Endothelial cell of umbilical vein (primary cell): ENCODE results near the gene ANP32B. TPM values are rescaled to one million over a fixed set of nuclear protein-coding genes. Genes with fewer than 3 reads are reported as not detected.

ENCODE experiments used
- BruUV-seq: library from RNA; stranded (reverse); fragments of 400-500 nt; replicated peaks from 2 replicates; lab custom pipeline; 2021; lab: Mats Ljungman, UMichigan
- CTCF ChIA-PET: fragments of 300-600, 350-600 bp; sonication (Branson Sonifier 250); formaldehyde crosslinking; loops from one replicate; lab custom pipeline; 2021; ENCODE audit warnings: antibody characterized with exemption, inconsistent platforms; lab: Charles Lee
- POLR2A ChIA-PET: fragments of 300-600, 350-600 bp; sonication (Branson Sonifier 250); formaldehyde crosslinking; loops from one replicate; lab custom pipeline; 2021; ENCODE audit warnings: antibody characterized with exemption, inconsistent platforms; lab: Charles Lee
- DNase-seq: peaks from one replicate; pipeline ENCODE4 v3.0.0-alpha.2; 2011; ENCODE audit warnings: low read depth, low spot score
- FAIRE-seq: peaks from 2 replicates; lab custom pipeline; 2011; peaks lifted over from hg19 to GRCh38; lab: Jason Lieb, UNC
- H2AFZ ChIP-seq: 2 replicates; pipeline ENCODE4 v1.6.0; 2012; ENCODE audit warnings: low read depth, low read length, control low read depth, inconsistent platforms
- H3K27ac ChIP-seq: 2 replicates; pipeline ENCODE4 v1.5.1; 2011; ENCODE audit warnings: low read depth, mild to moderate bottlenecking, control low read depth, low read length, moderate library complexity; ENCODE audit not compliant: insufficient read depth
- H3K27me3 ChIP-seq, 2 experiments: 2 replicates each; pipeline versions ENCODE4 v1.6.0 to v1.6.1; 2011; ENCODE audit warnings: low read length in 2 of 2, mixed read lengths in 1 of 2; ENCODE audit not compliant: control insufficient read depth in 2 of 2, insufficient read depth in 2 of 2
- H3K36me3 ChIP-seq, 2 experiments: 2 replicates in 1 of 2; 3 replicates in 1 of 2; pipeline ENCODE4 v1.5.1; 2011; ENCODE audit warnings: low read length in 2 of 2, mild to moderate bottlenecking in 1 of 2, moderate library complexity in 1 of 2; ENCODE audit not compliant: control insufficient read depth in 2 of 2, insufficient read depth in 2 of 2; ENCODE audit errors: extremely low read depth in 1 of 2
- H3K4me1 ChIP-seq: 3 replicates; pipeline ENCODE4 v1.5.1; 2011; ENCODE audit warnings: mild to moderate bottlenecking, low read length; ENCODE audit not compliant: control insufficient read depth, insufficient read depth; ENCODE audit errors: extremely low read depth
- H3K4me2 ChIP-seq: 2 replicates; pipeline ENCODE4 v1.6.1; 2011; ENCODE audit warnings: low read length, control low read depth, mixed read lengths; ENCODE audit not compliant: insufficient read depth
- H3K4me3 ChIP-seq, 3 experiments: fragments of 200-600 bp in 1 of 3; sonication (generic), shearing (Covaris generic) in 1 of 3; replicated peaks in 1 of 3; 2 replicates each; pipeline ENCODE4 v1.5.1; 2011 to 2016; ENCODE audit warnings: control low read depth in 3 of 3, low read length in 3 of 3, mild to moderate bottlenecking in 2 of 3, inconsistent platforms in 1 of 3, low read depth in 1 of 3, moderate library complexity in 1 of 3; ENCODE audit not compliant: insufficient read depth in 1 of 3
- H3K79me2 ChIP-seq: 2 replicates; pipeline ENCODE4 v1.6.0; 2012; ENCODE audit warnings: low read length, inconsistent platforms; ENCODE audit not compliant: control insufficient read depth, insufficient read depth
- H3K9ac ChIP-seq: replicated peaks from 2 replicates; pipeline ENCODE3; 2011; ENCODE audit warnings: low read length, control low read depth; ENCODE audit not compliant: insufficient read depth; ENCODE audit errors: extremely low read depth
- H3K9me1 ChIP-seq: replicated peaks from 3 replicates; pipeline ENCODE4 v1.6.0; 2011; ENCODE audit warnings: mild to moderate bottlenecking, low read length; ENCODE audit not compliant: control insufficient read depth, insufficient read depth; ENCODE audit errors: extremely low read depth
- H3K9me3 ChIP-seq: replicated peaks from 2 replicates; pipeline ENCODE4 v1.5.1; 2012; ENCODE audit warnings: low read length, inconsistent platforms; ENCODE audit not compliant: control insufficient read depth, insufficient read depth
- H4K20me1 ChIP-seq: replicated peaks from 2 replicates; pipeline ENCODE3; 2011; ENCODE audit warnings: mild to moderate bottlenecking, low read length; ENCODE audit not compliant: control insufficient read depth, insufficient read depth; ENCODE audit errors: extremely low read depth
- EZH2 ChIP-seq: IDR thresholded peaks from 2 replicates; pipeline ENCODE4 v1.6.1; 2012; ENCODE audit warnings: borderline replicate concordance, low read depth, mild to moderate bottlenecking, moderate library complexity, low read length, inconsistent platforms; ENCODE audit not compliant: severe bottlenecking
- MYC ChIP-seq: IDR thresholded peaks from one replicate; pipeline ENCODE4 v1.6.1; 2011; ENCODE audit warnings: mild to moderate bottlenecking, low read depth, low read length
- POLR2A ChIP-seq: IDR thresholded peaks from 2 replicates; pipeline ENCODE4 v1.6.1; 2012; ENCODE audit warnings: low read depth, mild to moderate bottlenecking, control low read depth, low read length
- dilution Hi-C: fragments of 300-500 bp; cut with MboI; formaldehyde crosslinking; loops from one replicate; pipeline ENCODE4 v1.15.0; 2019; ENCODE audit warnings: low sequenced_read_pairs; ENCODE audit not compliant: extremely low pct_ligation_motif_present
- intact Hi-C: fragments of 100-400 bp; cut with micrococcal nuclease; formaldehyde crosslinking; loops from one replicate; pipeline ENCODE4 v1.10.0; 2022
- polyA plus RNA-seq, 4 experiments: library from polyadenylated mRNA; depleted of rRNA in 3 of 4; stranded (reverse) in 3 of 4; unstranded in 1 of 4; fragments of >200 nt; gene quantifications; 2 replicates each; pipeline versions ENCODE4 v1.2.1 to v1.2.3, GENCODE V29; 2011 to 2012; ENCODE audit warnings: missing spikeins in 1 of 4
- total RNA-seq: library from RNA; stranded (reverse); gene quantifications from 2 replicates; pipeline ENCODE4 v1.2.3, GENCODE V29; 2021

The ANP32B gene
- total and polyA plus RNA-seq, 2 donors (not counting 3 experiments of a cell fraction or from before 2014, with no cell fraction given): 13.9 to 173 TPM

DNA sequence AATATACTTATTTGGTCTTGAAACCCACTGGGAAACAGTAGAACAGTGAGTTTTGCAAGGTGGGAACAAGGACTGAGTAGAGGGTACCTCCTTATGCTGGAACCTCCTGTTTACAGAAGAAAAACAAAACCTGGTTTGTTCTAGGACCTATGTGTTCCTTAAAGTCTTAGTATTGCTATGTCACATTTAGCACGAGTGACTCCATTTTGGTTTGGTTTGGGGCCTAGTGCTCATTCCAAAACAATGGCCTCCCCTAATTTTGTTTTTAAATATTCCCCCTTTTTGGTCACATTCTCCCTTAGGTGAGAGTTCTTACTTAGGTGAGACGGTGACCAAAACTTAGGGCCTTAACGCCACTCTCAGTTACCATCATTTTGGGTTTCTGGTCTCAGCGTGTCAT, 67.2 kb downstream of the ANP32B start:
- Histone ChIP-seq H3K36me3 (no peaks in the 10 kb centered on the region), H3K79me2 (no peaks in the 10 kb centered on the region), H3K4me3 (no peak overlapping the region), H3K27me3 (no peaks in the 10 kb centered on the region), H3K4me2 (no peak overlapping the region), H2AFZ (no peak overlapping the region), H4K20me1 (no peaks in the 10 kb centered on the region), H3K9me3 (no peaks in the 10 kb centered on the region), H3K27ac (no peak overlapping the region), H3K9ac (no peak overlapping the region), H3K4me1 (no peaks in the 10 kb centered on the region), H3K9me1 (no peaks in the 10 kb centered on the region)
- DNase-seq (no peak), FAIRE-seq (no peak)
- ChIA-PET POLR2A (no interaction called here), CTCF (interaction anchor here (4.0 kb wide), 1 partner anchor 16 kb away, joined by 30 read pairs; no protein-coding TSS in a partner anchor)
- intact Hi-C loops (no loop called here), dilution Hi-C loops (no loop called here)
- no TSS peak for BruUV-seq
- TF ChIP-seq MYC: no peak

DNA sequence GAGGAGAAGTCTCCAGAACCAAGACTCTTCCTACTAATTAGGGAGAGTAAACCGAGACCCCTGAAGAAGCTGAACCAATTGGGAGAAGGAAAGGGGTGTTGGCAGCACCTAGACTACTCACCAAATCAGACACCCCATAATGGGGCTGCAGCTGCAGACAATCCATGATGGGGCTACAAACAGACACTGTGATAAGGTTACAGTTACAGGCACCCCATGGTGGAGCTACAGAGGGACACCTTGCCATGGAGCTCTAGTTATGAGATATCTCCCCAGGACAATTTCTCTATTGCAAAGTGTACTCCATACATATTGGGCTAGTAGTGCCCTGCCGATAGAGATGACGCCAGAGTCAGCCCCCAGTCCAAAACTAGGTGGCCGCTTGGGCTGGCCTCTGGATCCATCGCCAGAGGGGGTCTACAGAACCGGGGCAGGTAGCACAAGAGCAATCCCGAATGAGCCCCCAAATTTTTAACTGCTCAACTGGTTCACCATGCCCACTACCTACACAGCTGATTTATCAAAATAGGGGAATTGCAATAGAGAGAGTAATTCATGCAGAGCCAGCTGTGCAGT, 71.3 kb downstream of the ANP32B start:
- Histone ChIP-seq H3K9ac (no peak overlapping the region), H3K4me3 (no peak overlapping the region), H3K9me1 (no peaks in the 10 kb centered on the region), H3K27me3 (no peaks in the 10 kb centered on the region), H3K27ac (no peak overlapping the region), H3K9me3 (no peaks in the 10 kb centered on the region), H3K36me3 (no peaks in the 10 kb centered on the region), H3K4me1 (peaks cover 15% of the 10 kb centered on the region), H3K79me2 (peaks cover 24% of the 10 kb centered on the region), H2AFZ (no peak overlapping the region), H4K20me1 (no peaks in the 10 kb centered on the region), H3K4me2 (no peak overlapping the region)
- ChIA-PET CTCF (interaction anchor here (1.1 to 1.4 kb wide), 3 partner anchors 10 to 19 kb away, joined by 3 read pairs; no protein-coding TSS in a partner anchor), POLR2A (no interaction called here)
- intact Hi-C loops: no loop called here
- no peak for TF ChIP-seq MYC
- no peak for TF ChIP-seq POLR2A
- TF ChIP-seq EZH2: no peak
- dilution Hi-C loops: no loop called here
- no TSS peak for BruUV-seq
- no peak for FAIRE-seq
- no peak for DNase-seq
